Right kidney (tissue), 1 donor: ENCODE measurements around the gene SAFB.

ENCODE experiments used
- DNase-seq: peaks from one replicate; pipeline ENCODE4 v3.0.0-alpha.2; 2016

SAFB gene

GRCh38 chr19:5666921-5667610 lies 44.2 kb downstream of the SAFB start:
- DNase-seq = no peak

GRCh38 chr19:5667751-5668271 lies 44.9 kb downstream of the SAFB start:
- DNase-seq = no peak

- DNase-seq = no peak
Measured at GRCh38 chr19:5669212-5669611, 46.3 kb downstream of the SAFB start.

GRCh38 chr19:5671600-5671999 lies 48.7 kb downstream of the SAFB start:
- DNase-seq = no peak

- no peak for DNase-seq
Measured at GRCh38 chr19:5672708-5673459, 50.0 kb downstream of the SAFB start.

- DNase-seq = no peak
Measured at GRCh38 chr19:5673752-5674151, 50.9 kb downstream of the SAFB start.

GRCh38 chr19:5674714-5675113 lies 51.8 kb downstream of the SAFB start:
- no peak for DNase-seq

GRCh38 chr19:5676105-5676771 lies 53.4 kb downstream of the SAFB start:
- no peak for DNase-seq

- no peak for DNase-seq
Measured at GRCh38 chr19:5676772-5677105, 53.9 kb downstream of the SAFB start.

GRCh38 chr19:5677136-5677535 lies 54.3 kb downstream of the SAFB start:
- no peak for DNase-seq

- DNase-seq = no peak
Measured at GRCh38 chr19:5677580-5677979, 54.7 kb downstream of the SAFB start.

GRCh38 chr19:5678071-5678718 lies 55.3 kb downstream of the SAFB start:
- DNase-seq = no peak

GRCh38 chr19:5679289-5680083 lies 56.6 kb downstream of the SAFB start:
- DNase-seq = no peak

GRCh38 chr19:5680084-5680436 lies 57.2 kb downstream of the SAFB start:
- no peak for DNase-seq

- DNase-seq = peak; percentile 100
Measured at GRCh38 chr19:5680437-5681368, 57.8 kb downstream of the SAFB start, which contains the start of the genes HSD11B1L and MICOS13. Gene HSD11B1L, plus strand, starts transcription at chr19:5681027. Its CDS starts 3,806 bp downstream, at chr19:5684833. Gene MICOS13, minus strand, starts transcription at chr19:5680516. Its CDS starts 30 bp downstream, at chr19:5680486.

- no peak for DNase-seq
Measured at GRCh38 chr19:5681391-5682106, 58.7 kb downstream of the SAFB start.

GRCh38 chr19:5682107-5682482 lies 59.2 kb downstream of the SAFB start:
- no peak for DNase-seq

GRCh38 chr19:5683177-5683886 lies 60.4 kb downstream of the SAFB start:
- no peak for DNase-seq

GRCh38 chr19:5684694-5685430 lies 62.0 kb downstream of the SAFB start:
- DNase-seq = no peak
